H1 (cell line): Measurements from ENCODE around the gene PSMB5. TPM values are rescaled to one million over a fixed set of nuclear protein-coding genes. Genes with fewer than 3 reads are reported as not detected.

Experiments
- CTCF ChIA-PET: fragments of 300-600 bp; sonication (Branson Sonifier 250); formaldehyde crosslinking; loops from one replicate; lab custom pipeline; 2021; ENCODE audit not compliant: partially characterized antibody; lab: Charles Lee
- POLR2A ChIA-PET: fragments of 300-600 bp; sonication (Branson Sonifier 250); formaldehyde crosslinking; loops from one replicate; lab custom pipeline; 2021; ENCODE audit warnings: inconsistent platforms; ENCODE audit not compliant: partially characterized antibody; lab: Charles Lee
- DNase-seq, 2 experiments: peaks; one replicate each; pipeline versions ENCODE4 v3.0.0 to v3.0.0-alpha.2; 2010 to 2022; ENCODE audit warnings: low spot score in 2 of 2, low read depth in 1 of 2, mixed read lengths in 1 of 2
- FAIRE-seq: peaks from 2 replicates; lab custom pipeline; 2011; peaks lifted over from hg19 to GRCh38; lab: Jason Lieb, UNC
- H2AFZ ChIP-seq: 2 replicates; pipeline ENCODE4 v1.8.1; 2012; ENCODE audit warnings: low read length, inconsistent platforms
- H2AK5ac ChIP-seq: 2 replicates; pipeline ENCODE4 v1.6.1; 2013; ENCODE audit warnings: low read depth, low read length
- H2BK120ac ChIP-seq: replicated peaks from 2 replicates; pipeline ENCODE3; 2013; ENCODE audit warnings: low read depth, low read length, inconsistent platforms
- H2BK12ac ChIP-seq: 2 replicates; pipeline ENCODE4 v1.6.1; 2013; ENCODE audit warnings: low read depth, low read length
- H2BK15ac ChIP-seq: 2 replicates; pipeline ENCODE4 v1.6.1; 2013; ENCODE audit warnings: low read length
- H2BK20ac ChIP-seq: 2 replicates; pipeline ENCODE4 v1.6.1; 2013; ENCODE audit warnings: low read length
- H2BK5ac ChIP-seq: 2 replicates; pipeline ENCODE4 v1.6.1; 2013; ENCODE audit warnings: low read depth, low read length
- H3K14ac ChIP-seq: 2 replicates; pipeline ENCODE4 v1.6.1; 2013; ENCODE audit warnings: inconsistent platforms; ENCODE audit not compliant: insufficient read length
- H3K18ac ChIP-seq: 2 replicates; pipeline ENCODE4 v1.6.1; 2013; ENCODE audit warnings: low read length; ENCODE audit errors: extremely low read depth
- H3K23ac ChIP-seq: 2 replicates; pipeline ENCODE4 v1.6.1; 2013; ENCODE audit warnings: inconsistent platforms; ENCODE audit not compliant: insufficient read length
- H3K23me2 ChIP-seq: 2 replicates; pipeline ENCODE4 v1.6.1; 2013; ENCODE audit warnings: low read depth, low read length
- H3K27ac ChIP-seq: 2 replicates; pipeline ENCODE4 v1.6.1; 2011; ENCODE audit warnings: low read depth, low read length, inconsistent platforms
- H3K27me3 ChIP-seq, 4 experiments: replicated peaks in 1 of 4; 1 replicate in 1 of 4; 2 replicates in 3 of 4; pipeline versions ENCODE4 v1.6.1 to v1.8.1; 2011 to 2013; ENCODE audit warnings: low read length in 3 of 4, mild to moderate bottlenecking in 3 of 4, inconsistent platforms in 2 of 4, mixed read lengths in 2 of 4, moderate library complexity in 1 of 4; ENCODE audit not compliant: control insufficient read depth in 3 of 4, insufficient read depth in 3 of 4; ENCODE audit errors: extremely low read depth in 1 of 4
- H3K36me3 ChIP-seq, 4 experiments: 2 replicates each; pipeline versions ENCODE4 v1.6.1 to v1.8.1; 2011 to 2013; ENCODE audit warnings: mild to moderate bottlenecking in 4 of 4, low read length in 3 of 4, moderate library complexity in 2 of 4, control low read depth in 1 of 4, inconsistent platforms in 1 of 4; ENCODE audit not compliant: insufficient read depth in 4 of 4, control insufficient read depth in 2 of 4
- H3K4ac ChIP-seq: replicated peaks from 2 replicates; pipeline ENCODE3; 2013; ENCODE audit warnings: low read length, low read depth, mixed read lengths, inconsistent platforms; ENCODE audit not compliant: insufficient read length
- H3K4me1 ChIP-seq, 4 experiments: replicated peaks in 1 of 4; 1 replicate in 1 of 4; 2 replicates in 3 of 4; pipeline versions ENCODE4 v1.6.1 to v1.8.1; 2011 to 2013; ENCODE audit warnings: low read length in 3 of 4, inconsistent platforms in 2 of 4, mixed read lengths in 1 of 4; ENCODE audit not compliant: insufficient read depth in 4 of 4, control insufficient read depth in 3 of 4
- H3K4me2 ChIP-seq, 2 experiments: 2 replicates each; pipeline versions ENCODE4 v1.6.1 to v1.8.1; 2011 to 2013; ENCODE audit warnings: low read depth in 2 of 2, low read length in 2 of 2, control low read depth in 1 of 2, inconsistent platforms in 1 of 2, mild to moderate bottlenecking in 1 of 2; ENCODE audit not compliant: insufficient read depth in 1 of 2
- H3K4me3 ChIP-seq, 4 experiments: fragments of 200-600, 300-600 bp in 1 of 4; sonication (generic), shearing (Covaris generic), sonication (Bioruptor Twin) in 1 of 4; 2 replicates each; pipeline versions ENCODE4 v1.5.1 to v1.8.1; 2011 to 2016; ENCODE audit warnings: low read length in 4 of 4, low read depth in 3 of 4, control low read depth in 2 of 4, inconsistent platforms in 2 of 4, mild to moderate bottlenecking in 2 of 4, mixed read lengths in 1 of 4, moderate library complexity in 1 of 4; ENCODE audit not compliant: insufficient read depth in 2 of 4; ENCODE audit errors: extremely low read depth in 1 of 4
- H3K56ac ChIP-seq: replicated peaks from 2 replicates; pipeline ENCODE3; 2013; ENCODE audit warnings: low read depth, mild to moderate bottlenecking, mixed read lengths, low read length, inconsistent platforms; ENCODE audit not compliant: insufficient read length
- H3K79me1 ChIP-seq: 2 replicates; pipeline ENCODE4 v1.6.1; 2013; ENCODE audit warnings: low read depth, low read length, control low read depth
- H3K79me2 ChIP-seq, 2 experiments: 2 replicates each; pipeline versions ENCODE4 v1.6.1 to v1.8.1; 2012 to 2013; ENCODE audit warnings: low read length in 2 of 2, mild to moderate bottlenecking in 2 of 2, inconsistent platforms in 1 of 2; ENCODE audit not compliant: insufficient read depth in 2 of 2, control insufficient read depth in 1 of 2
- H3K9ac ChIP-seq, 4 experiments: replicated peaks in 1 of 4; 1 replicate in 1 of 4; 2 replicates in 3 of 4; pipeline versions ENCODE4 v1.6.1 to v1.8.1; 2011 to 2013; ENCODE audit warnings: low read depth in 3 of 4, low read length in 3 of 4, control low read depth in 2 of 4, mild to moderate bottlenecking in 2 of 4, moderate library complexity in 2 of 4, inconsistent platforms in 1 of 4; ENCODE audit errors: extremely low read depth in 1 of 4
- H3K9me3 ChIP-seq, 2 experiments: 2 replicates each; pipeline versions ENCODE4 v1.6.1 to v1.8.1; 2012 to 2013; ENCODE audit warnings: mild to moderate bottlenecking in 2 of 2, moderate library complexity in 2 of 2, control low read depth in 1 of 2, inconsistent platforms in 1 of 2, low read depth in 1 of 2, low read length in 1 of 2, mixed read lengths in 1 of 2; ENCODE audit not compliant: insufficient read depth in 2 of 2
- H4K20me1 ChIP-seq, 2 experiments: replicated peaks in 1 of 2; 2 replicates each; pipeline versions ENCODE3 to v1.8.1; 2011 to 2013; ENCODE audit warnings: inconsistent platforms in 2 of 2, low read length in 2 of 2, mild to moderate bottlenecking in 1 of 2; ENCODE audit not compliant: insufficient read depth in 2 of 2, control insufficient read depth in 1 of 2
- H4K5ac ChIP-seq: 2 replicates; pipeline ENCODE4 v1.6.1; 2013; ENCODE audit warnings: low read length, low read depth, mixed read lengths, inconsistent platforms; ENCODE audit not compliant: insufficient read length
- H4K8ac ChIP-seq: 2 replicates; pipeline ENCODE4 v1.8.0; 2013; ENCODE audit warnings: mild to moderate bottlenecking, moderate library complexity, low read length, inconsistent platforms; ENCODE audit not compliant: insufficient read depth; ENCODE audit errors: extremely low read depth
- H4K91ac ChIP-seq: replicated peaks from 2 replicates; pipeline ENCODE3; 2013; ENCODE audit warnings: low read length, mixed read lengths, inconsistent platforms; ENCODE audit not compliant: insufficient read length
- GTF2F1 ChIP-seq: IDR thresholded peaks from 2 replicates; pipeline ENCODE4 v1.6.1; 2012; ENCODE audit warnings: low read depth, low read length, improper control_type of control experiment, borderline replicate concordance
- KDM1A ChIP-seq: fragments of 200-600, 300-600 bp; sonication (generic); IDR thresholded peaks from 2 replicates; pipeline ENCODE4 v1.7.1; 2016; ENCODE audit warnings: mild to moderate bottlenecking, low read length, borderline replicate concordance
- KDM4A ChIP-seq: IDR thresholded peaks from one replicate; pipeline ENCODE4 v1.7.1; 2012; ENCODE audit warnings: low read depth, mild to moderate bottlenecking, moderate library complexity, low read length, inconsistent platforms; ENCODE audit not compliant: severe bottlenecking
- RAD21 ChIP-seq, 2 experiments: IDR thresholded peaks in 1 of 2; conservative IDR thresholded peaks in 1 of 2; 2 replicates each; pipeline ENCODE4 v1.6.1; 2011; ENCODE audit warnings: low read depth in 2 of 2, low read length in 2 of 2, improper control_type of control experiment in 1 of 2, inconsistent platforms in 1 of 2, mild to moderate bottlenecking in 1 of 2, moderate library complexity in 1 of 2
- SIRT6 ChIP-seq: IDR thresholded peaks from one replicate; pipeline ENCODE4 v1.7.1; 2012; ENCODE audit warnings: low read length, inconsistent platforms
- SIX5 ChIP-seq: IDR thresholded peaks from 2 replicates; pipeline ENCODE4 v1.6.1; 2011; ENCODE audit warnings: mild to moderate bottlenecking, low read depth, low read length
- SP4 ChIP-seq: IDR thresholded peaks from 2 replicates; pipeline ENCODE4 v1.6.1; 2012; ENCODE audit warnings: low read length, inconsistent platforms
- YY1 ChIP-seq: IDR thresholded peaks from 2 replicates; pipeline ENCODE4 v1.6.1; 2011; ENCODE audit warnings: low read depth, mild to moderate bottlenecking, low read length
- ZNF274 ChIP-seq: IDR thresholded peaks from 2 replicates; pipeline ENCODE4 v1.7.0; 2012; ENCODE audit warnings: low read length, borderline replicate concordance; ENCODE audit errors: extremely low read depth
- whole genome bisulfite sequencing, 2 experiments: shearing (Covaris generic) in 1 of 2; methylation state at CpG; one replicate each; pipeline versions ENCODE4 v1.1.6 to v1.1.7; 2013 to 2015; ENCODE audit warnings: low lambda C conversion rate in 2 of 2, mixed read lengths in 2 of 2, inconsistent platforms in 1 of 2, low coverage in 1 of 2, missing lambda C conversion rate in 1 of 2; ENCODE audit not compliant: insufficient replicate concordance in 2 of 2, insufficient coverage in 1 of 2, insufficient read length in 1 of 2; ENCODE audit errors: extremely low coverage in 1 of 2, missing lambda C conversion rate in 1 of 2; 5-methylcytosine and 5-hydroxymethylcytosine counted together
- polyA plus RNA-seq, 7 experiments: library from polyadenylated mRNA; depleted of rRNA in 3 of 7; stranded (reverse) in 5 of 7; unstranded in 2 of 7; fragments of >200 nt in 5 of 7; fragments of 200-250 nt in 2 of 7; gene quantifications; 1 replicate in 5 of 7; 2 replicates in 1 of 7; 4 replicates in 1 of 7; pipeline versions ENCODE4 v1.2.1 to v1.2.3, GENCODE V29; 2011 to 2013; ENCODE audit warnings: missing spikeins in 2 of 7, mixed read lengths in 2 of 7
- total RNA-seq: library from RNA; stranded (reverse); fragmentation: NEBNext Ultra II Directional; extraction: Animal tissue kit (Norgen Biotek cat#: 25700); gene quantifications from 2 replicates; pipeline ENCODE4 v1.2.1, GENCODE V29; 2021
- TF ChIP-seq, protein P1 (sequence below), 3 experiments: IDR thresholded peaks; 1 replicate in 2 of 3; 2 replicates in 1 of 3; pipeline versions ENCODE4 v1.5.1 to v1.6.1; 2011; ENCODE audit warnings: low read length in 3 of 3, mild to moderate bottlenecking in 3 of 3, inconsistent platforms in 2 of 3, low read depth in 1 of 3, moderate library complexity in 1 of 3; ENCODE audit not compliant: insufficient read depth in 1 of 3; ENCODE audit errors: control extremely low read depth in 1 of 3

Gene PSMB5
- total and polyA plus RNA-seq, 2 of the 8 experiments (the other 6 are each of a cell fraction or from before 2014, with no cell fraction given), result 254 to 510 TPM

DNA sequence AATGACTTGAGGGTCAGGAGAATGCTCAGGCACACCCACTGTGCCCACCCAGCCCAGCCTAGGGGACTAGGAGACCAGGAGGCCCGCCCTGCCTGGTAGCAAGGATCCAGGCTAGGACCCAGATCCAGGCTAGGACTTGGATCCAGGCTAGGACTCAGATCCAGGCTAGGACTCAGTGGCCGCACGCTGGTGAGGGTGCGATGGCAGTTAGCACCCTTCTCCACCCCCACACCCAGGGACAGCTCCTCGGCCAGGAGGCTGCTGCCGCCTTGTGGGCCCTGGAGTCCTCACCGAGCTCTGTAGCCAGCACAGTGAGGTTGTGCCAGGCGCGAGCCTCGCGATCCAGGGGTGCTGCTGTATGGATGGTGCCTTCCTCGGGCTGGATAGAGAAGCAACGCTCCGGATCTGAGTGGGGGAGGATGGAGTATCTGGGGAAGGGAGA is 17.5 kb upstream of the PSMB5 start:
- H3K14ac ChIP-seq, result no peak overlapping the region
- no peak overlapping the region for H3K4me2 ChIP-seq
- H3K18ac ChIP-seq, result no peak overlapping the region
- no peak overlapping the region for H4K5ac ChIP-seq
- H2BK12ac ChIP-seq, result no peak overlapping the region
- H2BK5ac ChIP-seq, result no peak overlapping the region
- H3K4me3 ChIP-seq, result no peak overlapping the region
- ChIA-PET CTCF (interaction anchor here (0.5 to 29.2 kb wide), 21 partner anchors 8 to 122 kb away, joined by 3 to 785 read pairs (median 5); partner anchors contain the start of genes AJUBA and PSMB11), POLR2A (interaction anchor here (1.0 to 2.4 kb wide), 6 partner anchors 22 to 69 kb away, joined by 4 to 8 read pairs (median 5); partner anchors contain the start of gene AJUBA)
- no peak overlapping the region for H2BK15ac ChIP-seq
- peaks cover 0 to 10% (median 3%) of the 10 kb centered on the region in 4 experiments; a peak in 5 of 8 replicates for H3K36me3 ChIP-seq
- H3K56ac ChIP-seq, result no peak overlapping the region
- H4K20me1 ChIP-seq, result peaks cover 0 to 2% of the 10 kb centered on the region in 2 experiments
- H4K91ac ChIP-seq, result no peak overlapping the region
- H3K79me1 ChIP-seq, result no peaks in the 10 kb centered on the region
- no peaks in the 10 kb centered on the region for H3K9me3 ChIP-seq
- peaks cover 10% of the 10 kb centered on the region for H3K23me2 ChIP-seq
- no peak overlapping the region for H3K4ac ChIP-seq
- no peak overlapping the region for H2BK120ac ChIP-seq
- TF ChIP-seq ZNF274 (no peak), GTF2F1 (no peak), KDM4A (no peak), KDM1A (no peak), RAD21 (IDR thresholded peaks at IDR 0.05 in 1 of 2, conservative IDR thresholded peaks at IDR 0.05 in 1 of 2; ENCODE audit: low read depth in 2 of 2, low read length in 2 of 2) (peak; percentile 76 to 82), YY1 (no peak), SIX5 (no peak), SP4 (no peak), SIRT6 (no peak)
- TF ChIP-seq, protein P1, sequence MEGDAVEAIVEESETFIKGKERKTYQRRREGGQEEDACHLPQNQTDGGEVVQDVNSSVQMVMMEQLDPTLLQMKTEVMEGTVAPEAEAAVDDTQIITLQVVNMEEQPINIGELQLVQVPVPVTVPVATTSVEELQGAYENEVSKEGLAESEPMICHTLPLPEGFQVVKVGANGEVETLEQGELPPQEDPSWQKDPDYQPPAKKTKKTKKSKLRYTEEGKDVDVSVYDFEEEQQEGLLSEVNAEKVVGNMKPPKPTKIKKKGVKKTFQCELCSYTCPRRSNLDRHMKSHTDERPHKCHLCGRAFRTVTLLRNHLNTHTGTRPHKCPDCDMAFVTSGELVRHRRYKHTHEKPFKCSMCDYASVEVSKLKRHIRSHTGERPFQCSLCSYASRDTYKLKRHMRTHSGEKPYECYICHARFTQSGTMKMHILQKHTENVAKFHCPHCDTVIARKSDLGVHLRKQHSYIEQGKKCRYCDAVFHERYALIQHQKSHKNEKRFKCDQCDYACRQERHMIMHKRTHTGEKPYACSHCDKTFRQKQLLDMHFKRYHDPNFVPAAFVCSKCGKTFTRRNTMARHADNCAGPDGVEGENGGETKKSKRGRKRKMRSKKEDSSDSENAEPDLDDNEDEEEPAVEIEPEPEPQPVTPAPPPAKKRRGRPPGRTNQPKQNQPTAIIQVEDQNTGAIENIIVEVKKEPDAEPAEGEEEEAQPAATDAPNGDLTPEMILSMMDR (IDR thresholded peaks at IDR 0.05; ENCODE audit: control extremely low read depth in 1 of 3, insufficient read depth in 1 of 3, low read depth in 1 of 3, low read length in 3 of 3), result peak; percentile 62 to 76 (median 66)
- H3K27ac ChIP-seq, result no peak overlapping the region
- no peak overlapping the region for H3K9ac ChIP-seq
- FAIRE-seq, result no peak
- no peak overlapping the region; the same call in 1 of the 2 replicates for H4K8ac ChIP-seq
- H2AK5ac ChIP-seq, result no peak overlapping the region
- no peak overlapping the region for H2BK20ac ChIP-seq
- no peak overlapping the region for H3K23ac ChIP-seq
- WGBS, 2 experiments, result 83% methylated on average over 13 of the region's 14 CpGs; no CpG with 5 or more reads in 1 of the 2 experiments
- peaks cover 0 to 13% (median 5%) of the 10 kb centered on the region in 4 experiments; a peak in 5 of 7 replicates for H3K4me1 ChIP-seq
- H2AFZ ChIP-seq, result no peak overlapping the region
- peak in 1 of 2 experiments; percentile 62 for DNase-seq
- H3K79me2 ChIP-seq, result no peaks in the 10 kb centered on the region
- H3K27me3 ChIP-seq, result no peaks in the 10 kb centered on the region; a peak in 1 of 7 replicates
